Measurements from ENCODE around the gene MID1.
"Not testable (repeated sequence)": the region's sequence is repeated elsewhere in the genome, so short reads cannot be mapped to it uniquely, and the experiment has no call there.

Gene MID1

GRCh38 chrX:10617999-10618351, 2.4 kb downstream of the MID1 start:
- DNase-seq (ENCODE audit: low read depth, low spot score) = no peak

DNA sequence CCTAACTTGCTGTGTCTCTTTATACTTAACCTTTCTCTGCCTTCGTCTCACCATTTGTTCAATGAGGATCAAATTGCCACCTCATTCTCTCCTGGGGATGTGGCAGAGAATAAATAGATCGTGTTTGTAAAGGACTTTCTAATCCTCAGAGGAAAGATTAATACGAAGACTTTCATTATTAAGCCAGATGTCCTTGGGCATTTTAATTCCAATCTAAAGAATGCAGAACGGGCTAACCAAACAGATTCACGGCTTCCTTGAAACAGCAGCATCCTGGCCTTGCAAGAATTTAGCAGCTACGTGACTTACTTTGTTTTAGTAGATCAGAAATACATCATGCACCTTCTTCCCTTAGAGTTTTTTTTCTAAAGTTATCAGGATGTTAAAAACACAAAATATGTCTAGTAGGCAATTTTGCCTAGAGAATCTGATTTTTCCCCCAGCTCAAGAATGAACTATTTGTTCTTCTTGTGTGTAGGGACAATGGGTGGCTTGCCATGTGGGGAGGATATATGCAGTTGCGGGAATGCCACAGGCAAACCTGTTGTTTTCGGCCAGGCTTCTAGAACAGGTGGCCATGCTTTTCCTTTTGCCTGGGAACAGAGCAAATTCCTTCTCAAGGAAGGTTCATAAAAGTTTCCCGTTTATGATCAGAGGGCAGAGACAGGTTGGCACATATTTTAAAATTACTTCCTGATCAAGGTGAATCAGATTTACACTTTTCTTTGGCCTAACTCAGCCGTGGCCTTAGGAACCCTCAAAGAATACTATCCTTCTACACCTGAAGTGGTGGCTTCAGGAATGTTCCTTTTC, 3.0 kb downstream of the MID1 start:
- no peak for DNase-seq (ENCODE audit: low read depth, low spot score)

DNA sequence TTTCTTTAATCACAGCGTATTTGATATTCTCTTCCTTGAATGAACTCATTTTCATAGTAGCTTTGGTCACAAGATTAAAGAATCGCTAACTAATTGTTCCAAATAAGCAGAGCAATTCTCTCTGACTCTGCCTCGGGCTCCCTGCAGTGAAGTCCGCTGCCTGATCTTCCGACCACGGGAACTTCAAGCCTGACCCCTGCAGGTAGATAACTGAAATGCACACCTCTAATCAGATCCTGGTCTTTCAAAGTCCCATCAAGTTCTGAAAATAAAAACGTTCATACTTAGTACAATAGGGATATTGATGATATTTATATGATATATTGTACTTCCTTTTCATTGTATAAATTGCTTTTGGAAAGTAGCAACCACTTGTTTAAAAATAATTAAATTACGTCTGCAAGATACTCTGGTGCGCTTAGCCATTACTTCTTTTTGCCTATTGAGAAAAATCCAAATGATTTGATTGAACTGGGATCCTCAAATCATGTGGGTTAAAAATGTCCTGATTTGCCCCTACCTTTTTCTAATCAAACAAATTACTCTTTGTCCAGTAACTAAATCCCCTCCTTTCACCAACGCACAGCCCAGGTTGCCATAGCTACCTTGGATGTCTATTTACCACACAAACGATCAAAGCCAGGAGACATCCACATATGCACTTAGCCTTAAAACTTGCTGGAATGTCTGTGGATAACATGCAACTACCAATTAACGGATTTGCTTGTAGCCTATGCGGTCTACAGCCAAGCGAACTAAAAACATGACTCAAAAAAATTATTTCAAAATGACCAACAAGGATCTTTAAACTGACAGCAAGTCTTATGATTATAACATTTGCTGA, 4.2 kb downstream of the MID1 start:
- no peak for DNase-seq (ENCODE audit: low read depth, low spot score)

DNA sequence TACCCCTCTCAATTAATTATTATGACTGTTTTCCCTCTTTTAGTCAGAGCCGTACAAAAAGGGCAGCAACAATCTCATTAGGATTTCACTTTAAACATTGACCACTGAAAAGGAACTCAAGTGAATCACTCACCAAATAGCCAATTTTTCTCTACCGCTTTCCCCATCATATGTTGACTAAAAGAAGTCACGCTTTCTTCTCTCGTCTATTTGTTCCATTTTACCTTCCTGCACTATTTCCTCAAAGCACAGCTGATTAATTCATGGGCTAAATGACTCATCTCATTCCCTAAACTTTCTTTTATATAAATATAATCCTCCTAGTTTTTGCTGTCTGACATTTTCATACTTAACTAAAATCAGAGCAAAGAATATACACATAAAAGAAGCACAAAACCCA, 8.2 kb downstream of the MID1 start:
- no peak for DNase-seq (ENCODE audit: low read depth, low spot score)

- no peak for DNase-seq (ENCODE audit: low read depth, low spot score)
Observed at GRCh38 chrX:10611441-10612090, 8.8 kb downstream of the MID1 start.

GRCh38 chrX:10608099-10608498, 12.3 kb downstream of the MID1 start:
- no peak for DNase-seq (ENCODE audit: low read depth, low spot score)

GRCh38 chrX:10607233-10607632, 13.2 kb downstream of the MID1 start:
- DNase-seq (ENCODE audit: low read depth, low spot score) = no peak

DNA sequence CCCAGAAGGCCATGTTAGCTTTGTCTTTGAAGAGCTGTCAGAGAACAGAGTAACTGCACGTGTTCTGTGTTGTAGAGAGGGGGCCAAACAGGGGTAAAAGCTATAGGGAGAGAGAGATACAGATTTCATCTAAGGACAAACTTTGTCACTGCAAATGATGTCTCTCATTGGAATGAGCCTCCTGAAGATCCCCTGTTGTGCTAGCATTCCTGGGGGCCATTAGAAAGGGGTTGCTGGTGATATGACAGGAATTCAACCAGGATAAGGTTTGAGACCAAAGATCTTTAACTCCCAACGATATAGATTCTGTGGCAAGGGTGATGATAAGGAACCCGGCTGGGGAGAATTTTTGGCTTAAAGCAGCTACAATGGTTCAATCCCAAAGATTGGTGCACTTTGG, 16.8 kb downstream of the MID1 start:
- DNase-seq (ENCODE audit: low read depth, low spot score) = no peak

DNA sequence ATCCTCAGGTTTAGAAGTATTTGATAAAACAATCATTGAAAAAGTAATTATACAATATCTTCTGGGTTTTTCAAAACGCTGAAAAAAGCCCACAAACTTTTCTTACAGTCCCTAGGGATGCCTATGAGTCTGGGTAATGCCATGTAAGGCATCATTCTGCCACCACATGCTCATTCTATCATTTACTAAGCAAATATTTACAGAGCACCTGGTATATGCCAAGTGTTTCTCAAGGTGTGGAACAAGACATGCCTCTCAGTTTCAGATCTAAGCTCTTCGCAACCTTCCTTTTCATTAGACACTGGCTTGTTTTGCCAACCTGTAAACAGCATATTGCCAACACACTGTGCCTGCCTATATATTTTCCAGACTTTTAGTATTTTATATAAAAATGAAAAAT, 17.7 kb downstream of the MID1 start:
- DNase-seq (ENCODE audit: low read depth, low spot score) = no peak

GRCh38 chrX:10600479-10600878, 19.9 kb downstream of the MID1 start:
- DNase-seq (ENCODE audit: low read depth, low spot score) = no peak

- DNase-seq (ENCODE audit: low read depth, low spot score) = no peak
Observed at GRCh38 chrX:10598540-10598939, 21.8 kb downstream of the MID1 start.

DNA sequence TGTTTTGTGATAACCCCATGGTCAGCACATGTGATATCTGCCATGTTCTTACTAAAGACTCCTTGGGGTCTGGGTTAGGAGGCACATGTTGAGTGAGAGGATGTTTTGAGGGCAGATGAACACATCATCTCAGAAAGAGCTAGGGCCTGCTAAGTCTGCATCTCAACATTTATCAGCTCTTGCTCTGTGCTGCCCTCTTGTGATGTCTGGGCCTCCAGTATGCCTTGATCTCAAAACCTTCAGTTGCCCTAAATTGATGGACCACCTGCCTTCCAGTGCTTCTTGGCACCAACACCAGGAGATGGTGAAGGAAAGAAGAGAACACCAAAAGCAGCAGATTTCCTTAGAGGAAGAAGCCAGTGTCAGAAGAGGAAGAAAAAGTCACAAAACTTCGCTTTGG, 22.5 kb downstream of the MID1 start:
- no peak for DNase-seq (ENCODE audit: low read depth, low spot score)

DNA sequence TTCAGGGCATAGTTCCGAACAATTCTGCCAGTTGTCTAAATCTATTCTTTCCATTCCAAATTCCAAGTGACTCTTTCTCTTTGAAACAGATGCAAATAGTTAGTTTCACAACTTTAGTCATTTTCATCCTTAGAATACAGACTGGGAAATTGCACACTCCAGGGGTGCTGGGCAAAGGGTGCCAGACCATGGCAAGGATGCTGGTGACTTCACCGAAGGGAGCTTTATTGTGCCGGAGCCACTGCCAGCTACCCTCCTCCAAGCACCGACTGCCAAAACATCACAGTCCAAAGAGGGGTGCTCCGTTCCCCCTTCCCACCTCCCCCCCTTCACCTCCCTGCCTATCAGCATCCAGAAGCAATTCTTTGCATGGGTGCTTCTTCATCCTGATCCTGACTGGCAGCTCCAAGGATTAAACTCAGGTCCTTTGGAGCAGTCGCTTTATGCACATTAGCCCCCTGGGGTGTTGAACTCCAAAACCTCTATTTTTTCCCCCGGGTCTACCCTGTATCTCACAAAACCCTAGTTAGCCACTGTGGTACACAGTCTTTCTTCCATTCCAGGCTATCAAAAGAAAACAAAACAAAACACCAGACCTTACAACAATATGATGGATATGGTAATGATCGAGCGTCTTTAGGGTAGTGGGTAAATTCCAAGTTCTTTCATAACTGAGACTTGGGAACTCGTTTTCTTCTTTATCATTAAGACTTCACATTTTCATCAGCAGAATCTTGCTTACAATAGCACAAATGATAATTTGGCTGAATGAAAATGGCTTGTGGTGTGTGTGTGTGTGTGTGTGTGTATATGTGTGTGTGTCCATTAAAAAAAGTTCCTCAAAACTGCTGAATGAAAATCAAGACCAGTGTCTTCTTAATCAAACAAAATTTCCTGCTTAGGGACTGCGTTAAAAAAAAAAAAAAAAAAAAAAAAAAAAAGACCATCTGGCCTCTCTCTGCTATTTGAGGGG, 28.7 kb downstream of the MID1 start:
- no peak for DNase-seq (ENCODE audit: low read depth, low spot score)

GRCh38 chrX:10589787-10590186, 30.6 kb downstream of the MID1 start:
- not testable (repeated sequence) for DNase-seq (ENCODE audit: low read depth, low spot score)

DNA sequence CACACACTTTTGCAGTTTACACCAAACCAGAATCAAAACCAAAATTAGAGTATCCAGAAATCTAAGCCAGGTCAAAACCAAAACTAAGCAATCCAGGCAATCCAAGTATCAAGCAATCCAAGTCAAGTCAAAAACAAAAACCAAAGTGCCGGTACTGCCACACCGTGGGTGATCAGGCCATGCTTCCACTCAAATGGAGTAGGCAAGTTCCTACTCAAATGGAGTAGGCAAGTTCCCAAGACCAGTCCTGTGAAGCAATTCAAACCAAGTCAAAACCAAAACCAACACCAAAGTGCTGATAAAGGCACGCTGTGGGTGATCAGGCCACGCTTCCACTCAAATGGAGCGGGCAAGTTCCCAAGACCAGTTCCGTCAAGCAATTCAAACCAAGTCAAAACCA, 31.3 kb downstream of the MID1 start:
- DNase-seq (ENCODE audit: low read depth, low spot score) = no peak

DNA sequence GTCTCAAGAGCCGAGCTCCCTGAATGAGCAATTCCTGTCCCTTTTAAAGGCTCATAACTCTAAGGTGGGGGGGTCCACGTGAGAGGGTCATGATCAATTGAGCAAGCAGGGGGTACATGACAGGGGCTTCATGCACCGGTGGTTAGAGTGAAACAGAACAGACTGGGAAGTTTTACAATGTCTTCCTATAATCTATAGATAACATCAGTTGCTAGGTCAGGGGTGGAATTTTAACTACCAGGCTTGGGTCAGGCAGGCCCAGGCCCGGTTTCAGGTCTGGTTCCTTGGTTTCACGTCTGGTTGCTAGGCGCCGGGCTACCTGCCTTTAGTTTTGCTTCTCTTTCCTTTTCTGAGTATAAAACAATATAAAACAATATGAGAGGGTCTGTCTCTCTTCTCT, 35.5 kb downstream of the MID1 start:
- DNase-seq (ENCODE audit: low read depth, low spot score) = not testable (repeated sequence)

GRCh38 chrX:10582945-10583344, 37.4 kb downstream of the MID1 start:
- no peak for DNase-seq (ENCODE audit: low read depth, low spot score)

DNA sequence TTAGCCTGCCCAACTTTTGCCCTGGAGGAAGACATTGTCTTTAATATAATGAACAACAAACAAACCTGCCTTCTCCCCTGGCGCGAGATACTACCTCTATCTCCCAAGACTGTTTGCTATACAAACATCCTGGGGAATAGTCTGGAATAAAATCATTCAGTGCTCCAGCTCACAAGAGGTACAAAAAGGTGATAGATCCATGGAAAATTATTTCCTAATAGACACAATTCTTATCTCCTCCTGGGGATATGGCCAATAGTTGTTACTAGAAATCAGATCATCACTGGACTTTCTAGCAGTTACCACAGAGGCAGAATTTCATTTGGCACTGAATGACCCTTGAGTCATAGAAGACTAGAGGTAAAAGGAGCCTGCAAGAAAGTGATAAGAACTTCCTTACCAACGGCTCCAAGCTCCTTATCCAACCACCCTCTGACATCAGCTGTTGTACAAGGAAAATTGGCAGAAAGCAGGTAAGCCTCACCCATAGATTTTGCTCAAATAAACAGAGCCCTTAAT, 38.1 kb downstream of the MID1 start:
- DNase-seq (ENCODE audit: low read depth, low spot score) = no peak

- DNase-seq (ENCODE audit: low read depth, low spot score) = no peak
Observed at GRCh38 chrX:10579112-10580011, 41.0 kb downstream of the MID1 start.

DNA sequence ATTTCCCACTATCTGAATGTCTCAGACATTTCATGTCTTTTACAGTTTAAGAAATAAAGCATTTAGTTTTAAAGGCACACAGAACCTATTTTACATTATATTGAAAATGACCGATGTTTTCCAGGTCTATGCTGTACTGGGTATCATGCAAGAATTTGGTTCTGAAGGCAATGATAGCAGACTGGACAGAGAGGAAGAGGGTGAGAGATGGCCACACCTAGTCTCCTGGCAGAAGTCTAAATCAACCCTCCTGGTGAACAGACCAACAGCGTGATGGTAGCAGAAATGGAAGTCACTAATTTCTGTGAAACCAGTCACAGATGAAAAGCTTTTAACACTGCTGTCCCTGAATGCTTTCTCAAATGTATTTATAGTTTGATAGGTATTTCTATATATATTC, 41.9 kb downstream of the MID1 start:
- no peak for DNase-seq (ENCODE audit: low read depth, low spot score)
